Hepatocyte (in vitro differentiated cells): ENCODE results near the gene CPNE6. TPM values are rescaled to one million over a fixed set of nuclear protein-coding genes. Genes with fewer than 3 reads are reported as not detected.

Source experiments
- DNase-seq: peaks from one replicate; pipeline ENCODE4 v3.0.0-alpha.2; 2016; ENCODE audit warnings: low spot score
- H2AFZ ChIP-seq: fragments of 200-600 bp; sonication (generic); 2 replicates; pipeline ENCODE4 v1.6.0; 2016; ENCODE audit warnings: antibody characterized with exemption, mild to moderate bottlenecking
- H3K27ac ChIP-seq: fragments of 200-600 bp; sonication (generic); 2 replicates; pipeline ENCODE4 v1.5.1; 2016; ENCODE audit warnings: mild to moderate bottlenecking
- H3K27me3 ChIP-seq: fragments of 200-600 bp; sonication (generic); 2 replicates; pipeline ENCODE4 v1.6.1; 2016
- H3K36me3 ChIP-seq: fragments of 200-600 bp; sonication (generic); replicated peaks from 2 replicates; pipeline ENCODE4 v1.5.1; 2016; ENCODE audit warnings: low read depth; ENCODE audit not compliant: insufficient read depth
- H3K4me1 ChIP-seq: fragments of 200-600 bp; sonication (generic); 2 replicates; pipeline ENCODE4 v1.5.1; 2016; ENCODE audit warnings: mild to moderate bottlenecking, moderate library complexity; ENCODE audit not compliant: insufficient read depth
- H3K4me2 ChIP-seq: fragments of 200-600 bp; sonication (generic); 2 replicates; pipeline ENCODE4 v1.6.0; 2016
- H3K4me3 ChIP-seq: fragments of 200-600 bp; sonication (generic); 2 replicates; pipeline ENCODE4 v1.5.1; 2016; ENCODE audit warnings: mild to moderate bottlenecking
- H3K79me2 ChIP-seq: fragments of 200-600 bp; sonication (generic); 2 replicates; pipeline ENCODE4 v1.6.0; 2017; ENCODE audit warnings: mild to moderate bottlenecking
- H3K9me2 ChIP-seq: fragments of 200-600 bp; sonication (generic); replicated peaks from 2 replicates; pipeline ENCODE4 v1.6.0; 2017; ENCODE audit warnings: mild to moderate bottlenecking; ENCODE audit not compliant: insufficient read depth
- H3K9me3 ChIP-seq: fragments of 200-600 bp; sonication (generic); 2 replicates; pipeline ENCODE4 v1.5.1; 2016; ENCODE audit warnings: low read depth, mild to moderate bottlenecking
- H4K20me1 ChIP-seq: fragments of 200-600 bp; sonication (generic); 2 replicates; pipeline ENCODE4 v1.6.0; 2016; ENCODE audit warnings: mild to moderate bottlenecking; ENCODE audit not compliant: insufficient read depth, poor library complexity, severe bottlenecking
- EZH2 ChIP-seq: fragments of 200-600 bp; sonication (generic); IDR thresholded peaks from 2 replicates; pipeline ENCODE4 v1.6.1; 2016; ENCODE audit warnings: antibody characterized with exemption, mild to moderate bottlenecking, borderline replicate concordance
- EZH2phosphoT487 ChIP-seq: fragments of 200-600 bp; sonication (generic); IDR thresholded peaks from one replicate; pipeline ENCODE4 v1.6.1; 2018; ENCODE audit warnings: antibody characterized with exemption, mild to moderate bottlenecking, low read depth, moderate library complexity; ENCODE audit not compliant: unreplicated experiment, severe bottlenecking
- WGBS: methylation state at CpG from one replicate; pipeline ENCODE4 v1.1.6; 2016; ENCODE audit warnings: low lambda C conversion rate; ENCODE audit errors: missing lambda C conversion rate; 5-methylcytosine and 5-hydroxymethylcytosine counted together
- polyA plus RNA-seq: library from polyadenylated mRNA; unstranded; fragments of >200 nt; fragmentation: Nextera tagmentation; extraction: Ambion mirVana; gene quantifications from 2 replicates; pipeline ENCODE4 v1.2.1, GENCODE V29; 2016
- total RNA-seq: library from RNA; depleted of rRNA; stranded (reverse); fragments of >200 nt; gene quantifications from 2 replicates; pipeline ENCODE4 v1.2.3, GENCODE V29; 2014
- TF ChIP-seq, protein P1 (sequence below): fragments of 200-600 bp; sonication (generic); IDR thresholded peaks from 2 replicates; pipeline ENCODE4 v1.5.1; 2016; ENCODE audit warnings: antibody characterized with exemption, mild to moderate bottlenecking; ENCODE audit not compliant: poor library complexity

Gene CPNE6
- total and polyA plus RNA-seq, 2 experiments from 2014 or later, result not detected

- Histone ChIP-seq H4K20me1 (no peaks in the 10 kb centered on the region), H3K27ac (no peak overlapping the region), H3K4me1 (peaks cover 4% of the 10 kb centered on the region), H3K4me3 (no peak overlapping the region), H3K9me3 (no peaks in the 10 kb centered on the region), H2AFZ (no peak overlapping the region), H3K27me3 (no peaks in the 10 kb centered on the region), H3K79me2 (no peaks in the 10 kb centered on the region), H3K9me2 (no peaks in the 10 kb centered on the region), H3K4me2 (no peak overlapping the region), H3K36me3 (no peaks in the 10 kb centered on the region)
- no peak for DNase-seq
- TF ChIP-seq EZH2 (no peak), EZH2phosphoT487 (no peak)
- TF ChIP-seq, protein P1, sequence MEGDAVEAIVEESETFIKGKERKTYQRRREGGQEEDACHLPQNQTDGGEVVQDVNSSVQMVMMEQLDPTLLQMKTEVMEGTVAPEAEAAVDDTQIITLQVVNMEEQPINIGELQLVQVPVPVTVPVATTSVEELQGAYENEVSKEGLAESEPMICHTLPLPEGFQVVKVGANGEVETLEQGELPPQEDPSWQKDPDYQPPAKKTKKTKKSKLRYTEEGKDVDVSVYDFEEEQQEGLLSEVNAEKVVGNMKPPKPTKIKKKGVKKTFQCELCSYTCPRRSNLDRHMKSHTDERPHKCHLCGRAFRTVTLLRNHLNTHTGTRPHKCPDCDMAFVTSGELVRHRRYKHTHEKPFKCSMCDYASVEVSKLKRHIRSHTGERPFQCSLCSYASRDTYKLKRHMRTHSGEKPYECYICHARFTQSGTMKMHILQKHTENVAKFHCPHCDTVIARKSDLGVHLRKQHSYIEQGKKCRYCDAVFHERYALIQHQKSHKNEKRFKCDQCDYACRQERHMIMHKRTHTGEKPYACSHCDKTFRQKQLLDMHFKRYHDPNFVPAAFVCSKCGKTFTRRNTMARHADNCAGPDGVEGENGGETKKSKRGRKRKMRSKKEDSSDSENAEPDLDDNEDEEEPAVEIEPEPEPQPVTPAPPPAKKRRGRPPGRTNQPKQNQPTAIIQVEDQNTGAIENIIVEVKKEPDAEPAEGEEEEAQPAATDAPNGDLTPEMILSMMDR, result no peak
- 85% methylated on average over 14 of the region's 14 CpGs for WGBS
These were observed 9.0 kb upstream of the CPNE6 start for GRCh38 chr14:24062216-24062980.

- Histone ChIP-seq H3K4me2 (no peak overlapping the region), H3K4me3 (no peak overlapping the region), H2AFZ (no peak overlapping the region), H3K4me1 (peaks cover 4% of the 10 kb centered on the region), H3K79me2 (no peaks in the 10 kb centered on the region), H4K20me1 (no peaks in the 10 kb centered on the region), H3K9me3 (no peaks in the 10 kb centered on the region), H3K27ac (no peak overlapping the region), H3K27me3 (no peaks in the 10 kb centered on the region), H3K36me3 (no peaks in the 10 kb centered on the region), H3K9me2 (no peaks in the 10 kb centered on the region)
- 84% methylated on average over 4 of the region's 4 CpGs for WGBS
- TF ChIP-seq EZH2phosphoT487 (no peak), EZH2 (no peak)
- TF ChIP-seq, protein P1, result no peak
- no peak for DNase-seq
These were observed 8.0 kb upstream of the CPNE6 start for GRCh38 chr14:24063263-24063836.

- no peaks in the 10 kb centered on the region for H3K79me2 ChIP-seq
- no peak overlapping the region for H3K4me3 ChIP-seq
- H3K4me2 ChIP-seq, result no peak overlapping the region
- WGBS, result 87% methylated on average over 7 of the region's 7 CpGs
- DNase-seq, result no peak
- no peaks in the 10 kb centered on the region for H4K20me1 ChIP-seq
- H3K4me1 ChIP-seq, result peaks cover 4% of the 10 kb centered on the region
- no peaks in the 10 kb centered on the region for H3K9me3 ChIP-seq
- H3K27me3 ChIP-seq, result no peaks in the 10 kb centered on the region
- TF ChIP-seq EZH2phosphoT487 (no peak), EZH2 (no peak)
- TF ChIP-seq, protein P1, result no peak
- H2AFZ ChIP-seq, result no peak overlapping the region
- no peaks in the 10 kb centered on the region for H3K9me2 ChIP-seq
- no peak overlapping the region for H3K27ac ChIP-seq
- no peaks in the 10 kb centered on the region for H3K36me3 ChIP-seq
These were observed 7.1 kb upstream of the CPNE6 start for GRCh38 chr14:24064091-24064795.
